K562 (cell line): ENCODE data around the gene TMEM11. TPM values are rescaled to one million over a fixed set of nuclear protein-coding genes. Genes with fewer than 3 reads are reported as not detected.

ENCODE experiments used
- ATAC-seq: fragments of 200-7000 bp; cut with Tn5 transposase; 3 replicates; pipeline ENCODE4 v1.9.1; 2020; ENCODE audit warnings: moderate library complexity
- BruUV-seq: library from RNA; stranded (reverse); fragments of 400-500 nt; replicated peaks from 2 replicates; lab custom pipeline; 2021; lab: Mats Ljungman, UMichigan
- CTCF ChIA-PET: fragments of 300-600 bp; formaldehyde crosslinking; extraction: SDS; loops from one replicate; lab custom pipeline; 2021; ENCODE audit warnings: low intra/inter-chr PET ratio; lab: Yijun Ruan, JAX
- POLR2A ChIA-PET: fragments of 300-600, 350-650 bp; sonication (Branson Sonifier 250); formaldehyde crosslinking; extraction: SDS; loops from one replicate; lab custom pipeline; 2021; ENCODE audit warnings: antibody characterized with exemption, inconsistent platforms; lab: Yijun Ruan, JAX
- DNase-seq, 4 experiments: peaks; one replicate each; pipeline versions ENCODE4 v3.0.0 to v3.0.0-alpha.2; 2011 to 2018; ENCODE audit warnings: low spot score in 3 of 4, mixed read lengths in 3 of 4; ENCODE audit errors: extremely low read depth in 1 of 4
- FAIRE-seq: peaks from 2 replicates; lab custom pipeline; 2011; peaks lifted over from hg19 to GRCh38; lab: Jason Lieb, UNC
- H2AFZ ChIP-seq: 2 replicates; pipeline ENCODE4 v1.6.0; 2011; ENCODE audit warnings: low read depth, low read length, control low read depth, inconsistent platforms
- H3K27ac ChIP-seq: fragments of 200-600 bp; 3 replicates; pipeline ENCODE4 v1.8.0; 2011; ENCODE audit warnings: low read depth, mild to moderate bottlenecking, control low read depth, inconsistent platforms, low read length, moderate library complexity, mixed read lengths; ENCODE audit errors: extremely low read depth
- H3K27me3 ChIP-seq, 2 experiments: fragments of 300-600 bp in 1 of 2; 2 replicates in 1 of 2; 3 replicates in 1 of 2; pipeline versions ENCODE4 v1.6.0 to v1.8.0; 2011; ENCODE audit warnings: inconsistent platforms in 2 of 2, low read length in 2 of 2, mild to moderate bottlenecking in 1 of 2, mixed read lengths in 1 of 2, moderate library complexity in 1 of 2; ENCODE audit not compliant: control insufficient read depth in 2 of 2, insufficient read depth in 2 of 2
- H3K36me3 ChIP-seq: fragments of 300-600 bp; 3 replicates; pipeline ENCODE4 v1.8.0; 2011; ENCODE audit warnings: mild to moderate bottlenecking, low read length, inconsistent platforms; ENCODE audit not compliant: control insufficient read depth, insufficient read depth
- H3K4me1 ChIP-seq, 2 experiments: fragments of 200-600 bp in 1 of 2; replicated peaks in 1 of 2; 2 replicates in 1 of 2; 3 replicates in 1 of 2; pipeline versions ENCODE4 v1.5.1 to v1.8.0; 2011; ENCODE audit warnings: inconsistent platforms in 2 of 2, low read length in 2 of 2, mild to moderate bottlenecking in 1 of 2, mixed read lengths in 1 of 2, moderate library complexity in 1 of 2; ENCODE audit not compliant: control insufficient read depth in 2 of 2, insufficient read depth in 2 of 2
- H3K4me2 ChIP-seq: 2 replicates; pipeline ENCODE4 v1.6.1; 2011; ENCODE audit warnings: low read length, control low read depth, inconsistent platforms, mixed read lengths; ENCODE audit not compliant: insufficient read depth
- H3K4me3 ChIP-seq: fragments of 200-600 bp; sonication (generic), shearing (Covaris generic); 2 replicates; pipeline ENCODE4 v1.5.1; 2016; ENCODE audit warnings: control low read depth, inconsistent platforms
- H3K79me2 ChIP-seq: fragments of 200-600 bp; 3 replicates; pipeline ENCODE4 v1.8.0; 2011; ENCODE audit warnings: low read length, inconsistent platforms; ENCODE audit not compliant: control insufficient read depth, insufficient read depth
- H3K9ac ChIP-seq, 2 experiments: 2 replicates each; pipeline versions ENCODE4 v1.6.0 to v1.6.1; 2011; ENCODE audit warnings: low read depth in 2 of 2, low read length in 2 of 2, control low read depth in 1 of 2, inconsistent platforms in 1 of 2, mild to moderate bottlenecking in 1 of 2, mixed read lengths in 1 of 2; ENCODE audit not compliant: insufficient read depth in 1 of 2
- H3K9me1 ChIP-seq: one replicate; pipeline ENCODE4 v1.6.0; 2011; ENCODE audit warnings: inconsistent platforms, mild to moderate bottlenecking, low read length, moderate library complexity; ENCODE audit not compliant: control insufficient read depth, insufficient read depth
- H3K9me3 ChIP-seq: replicated peaks from 2 replicates; pipeline ENCODE4 v1.5.1; 2011; ENCODE audit warnings: low read depth, low read length, inconsistent platforms; ENCODE audit not compliant: control insufficient read depth, insufficient read depth
- H4K20me1 ChIP-seq: replicated peaks from 2 replicates; pipeline ENCODE4 v1.6.1; 2011; ENCODE audit warnings: low read length, inconsistent platforms, mixed read lengths; ENCODE audit not compliant: control insufficient read depth, insufficient read depth
- DACH1 ChIP-seq: fragments of 450-650 bp; IDR thresholded peaks from 2 replicates; pipeline ENCODE4 v1.6.1; 2018; ENCODE audit not compliant: partially characterized antibody
- ELF1 ChIP-seq: fragments of 200-800 bp; sonication (Bioruptor generic); IDR thresholded peaks from 2 replicates; pipeline ENCODE4 v1.6.1; 2016; ENCODE audit warnings: missing genetic modification characterization, missing compliant biosample characterization
- HNRNPLL ChIP-seq: fragments of 200-400 bp; formaldehyde crosslinking; IDR thresholded peaks from 2 replicates; pipeline ENCODE4 v1.6.1; 2017; ENCODE audit warnings: low read length, low read depth, mild to moderate bottlenecking; ENCODE audit not compliant: poor library complexity, severe bottlenecking
- MGA ChIP-seq: fragments of 450-650 bp; IDR thresholded peaks from 2 replicates; pipeline ENCODE4 v1.6.1; 2016; ENCODE audit warnings: mild to moderate bottlenecking, moderate library complexity
- RAD51 ChIP-seq: fragments of 450-650 bp; IDR thresholded peaks from 2 replicates; pipeline ENCODE4 v1.7.1; 2016; ENCODE audit warnings: low read depth, mild to moderate bottlenecking, borderline replicate concordance
- SMARCE1 ChIP-seq: fragments of 450-650 bp; IDR thresholded peaks from 2 replicates; pipeline ENCODE4 v1.7.1; 2016; ENCODE audit warnings: mild to moderate bottlenecking
- TFAP4 ChIP-seq: sonication (generic); formaldehyde crosslinking; IDR thresholded peaks from 2 replicates; pipeline ENCODE4 v1.8.0; 2022; ENCODE audit warnings: missing genetic modification reagents, mild to moderate bottlenecking, moderate library complexity, borderline replicate concordance
- WGBS: fragments of 100-300 bp; shearing (Covaris generic); methylation state at CpG from one replicate; pipeline ENCODE4 v1.1.6; 2016; ENCODE audit warnings: low coverage, mixed read lengths; ENCODE audit not compliant: insufficient coverage; ENCODE audit errors: missing lambda C conversion rate; 5-methylcytosine and 5-hydroxymethylcytosine counted together
- in situ Hi-C: fragments of 300-500 bp; cut with MboI; formaldehyde crosslinking; loops from 4 replicates; pipeline ENCODE4 v1.15.0; 2018; ENCODE audit warnings: inconsistent platforms, mixed read lengths
- intact Hi-C: fragments of 100-400 bp; cut with micrococcal nuclease; formaldehyde crosslinking; loops from 2 replicates; pipeline ENCODE4 v1.14.2; 2022
- polyA plus RNA-seq, 8 experiments: library from polyadenylated mRNA; depleted of rRNA in 4 of 8; stranded (reverse) in 5 of 8; unstranded in 3 of 8; fragments of >200 nt; fragmentation: Nextera tagmentation in 2 of 8; fragmentation: Illumina TruSeq in 1 of 8; extraction: Ambion mirVana in 2 of 8; extraction: Trizol in 1 of 8; gene quantifications; 2 replicates each; pipeline versions ENCODE4 v1.2.1 to v1.2.3, GENCODE V29; 2011 to 2014; ENCODE audit warnings: inconsistent platforms in 1 of 8, missing spikeins in 1 of 8
- total RNA-seq, 7 experiments: library from RNA; depleted of rRNA in 6 of 7; stranded (reverse); fragments of >200 nt in 6 of 7; fragmentation: Illumina TruSeq in 2 of 7; extraction: Trizol in 2 of 7; gene quantifications; 2 replicates each; pipeline versions ENCODE4 v1.2.1 to v1.2.3, GENCODE V29; 2011 to 2021; ENCODE audit warnings: low replicate concordance in 1 of 7

The TMEM11 gene
- total and polyA plus RNA-seq, 9 of the 15 experiments (the other 6 are each of a cell fraction or from before 2014, with no cell fraction given): 12.0 to 40.7 (median 30.0) TPM

- Histone ChIP-seq H3K4me2 (peak within 1 kb of the TSS; percentile 82), H3K9ac (peak within 1 kb of the TSS; percentile 31 to 88; a peak in 3 of 4 replicates), H3K4me3 (peak within 1 kb of the TSS; percentile 47), H4K20me1 (peaks cover 4% of the 10 kb centered on the region; the same call in 1 of the 2 replicates), H3K36me3 (no peaks in the 10 kb centered on the region), H3K4me1 (peaks cover 12 to 23% of the 10 kb centered on the region in 2 experiments; a peak in 4 of 5 replicates), H3K79me2 (no peaks in the 10 kb centered on the region), H3K9me3 (no peaks in the 10 kb centered on the region), H3K9me1 (no peaks in the 10 kb centered on the region), H3K27me3 (no peaks in the 10 kb centered on the region), H2AFZ (peak within 1 kb of the TSS; percentile 74), H3K27ac (peak within 1 kb of the TSS; percentile 57; the same call in 1 of the 3 replicates)
- intact Hi-C loops (no loop called here), in situ Hi-C loops (no loop called here)
- CTCF ChIA-PET: no interaction called here
- POLR2A ChIA-PET: interaction anchor here (0.6 kb wide), 1 partner anchor 74 kb away, joined by 3 read pairs; no protein-coding TSS in a partner anchor
- WGBS: 0% methylated on average over 9 of the region's 117 CpGs
- DNase-seq (peak; percentile 79 to 87 (median 82)), FAIRE-seq (peak; percentile 69), ATAC-seq (peak; percentile 82)
- BruUV-seq: no TSS peak
- no peak for TF ChIP-seq ELF1
- peak; percentile 89 for TF ChIP-seq RAD51
- peak; percentile 37 for TF ChIP-seq HNRNPLL
- TF ChIP-seq MGA: peak; percentile 41; the same call in 1 of the 2 replicates
- TF ChIP-seq TFAP4: peak; percentile 99
- peak; percentile 95 for TF ChIP-seq DACH1
- no peak for TF ChIP-seq SMARCE1
Measured at GRCh38 chr17:21252796-21253645, 39.1 kb upstream of the TMEM11 start, which contains the start of gene NATD1. Gene NATD1, minus strand, starts transcription at chr17:21253410. Its CDS starts 146 bp downstream, at chr17:21253264.
